ENCODE measurements around the gene DZIP1L.
"Not testable (repeated sequence)": the region's sequence is repeated elsewhere in the genome, so short reads cannot be mapped to it uniquely, and the experiment has no call there.

The DZIP1L gene

DNA sequence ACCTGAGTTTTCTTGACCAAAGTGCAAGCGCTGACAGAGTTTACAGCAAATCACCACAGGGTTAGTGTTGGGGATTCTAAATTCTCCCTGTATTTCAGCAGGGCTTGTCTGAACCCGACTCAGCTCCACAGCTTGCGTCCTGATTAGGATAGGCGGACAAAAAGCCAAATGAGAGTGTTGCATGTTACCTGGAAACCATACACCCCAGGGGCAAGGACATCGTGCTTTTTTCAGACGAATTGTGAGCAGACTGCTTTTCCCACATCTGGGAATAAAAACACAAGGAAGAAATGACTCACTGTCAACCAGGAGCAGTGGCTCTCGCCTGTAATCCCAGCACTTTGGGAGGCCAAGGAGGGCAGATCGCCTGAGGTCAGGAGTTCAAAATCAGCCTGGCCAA is 3.0 kb downstream of the DZIP1L start:
- DNase-seq, result no peak

- DNase-seq, result no peak
These were observed 9.8 kb downstream of the DZIP1L start for GRCh38 chr3:138105598-138105997.

GRCh38 chr3:138103466-138103865 is 11.9 kb downstream of the DZIP1L start:
- no peak for DNase-seq

GRCh38 chr3:138101351-138101940 is 14.0 kb downstream of the DZIP1L start:
- not testable (repeated sequence) for DNase-seq

DNA sequence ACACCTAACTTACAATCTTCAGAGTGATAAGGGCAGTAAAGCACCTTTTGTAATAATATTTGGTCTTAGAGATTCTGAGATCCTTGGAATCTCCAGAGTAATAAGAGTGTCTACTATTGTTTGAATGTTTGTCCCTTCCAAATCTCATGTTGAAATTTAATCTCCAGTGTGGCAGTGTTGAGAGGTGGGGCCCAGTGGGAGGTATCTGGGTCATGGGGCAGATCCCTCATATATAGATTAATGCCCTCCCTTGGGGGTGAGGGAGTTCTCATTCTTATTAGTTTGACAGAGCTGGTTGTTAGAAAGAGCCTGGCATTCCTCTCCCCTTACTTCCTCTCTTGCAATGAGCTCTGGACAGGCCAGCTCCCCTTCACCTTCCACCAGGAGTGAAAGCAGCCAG is 16.0 kb downstream of the DZIP1L start:
- no peak for DNase-seq

DNA sequence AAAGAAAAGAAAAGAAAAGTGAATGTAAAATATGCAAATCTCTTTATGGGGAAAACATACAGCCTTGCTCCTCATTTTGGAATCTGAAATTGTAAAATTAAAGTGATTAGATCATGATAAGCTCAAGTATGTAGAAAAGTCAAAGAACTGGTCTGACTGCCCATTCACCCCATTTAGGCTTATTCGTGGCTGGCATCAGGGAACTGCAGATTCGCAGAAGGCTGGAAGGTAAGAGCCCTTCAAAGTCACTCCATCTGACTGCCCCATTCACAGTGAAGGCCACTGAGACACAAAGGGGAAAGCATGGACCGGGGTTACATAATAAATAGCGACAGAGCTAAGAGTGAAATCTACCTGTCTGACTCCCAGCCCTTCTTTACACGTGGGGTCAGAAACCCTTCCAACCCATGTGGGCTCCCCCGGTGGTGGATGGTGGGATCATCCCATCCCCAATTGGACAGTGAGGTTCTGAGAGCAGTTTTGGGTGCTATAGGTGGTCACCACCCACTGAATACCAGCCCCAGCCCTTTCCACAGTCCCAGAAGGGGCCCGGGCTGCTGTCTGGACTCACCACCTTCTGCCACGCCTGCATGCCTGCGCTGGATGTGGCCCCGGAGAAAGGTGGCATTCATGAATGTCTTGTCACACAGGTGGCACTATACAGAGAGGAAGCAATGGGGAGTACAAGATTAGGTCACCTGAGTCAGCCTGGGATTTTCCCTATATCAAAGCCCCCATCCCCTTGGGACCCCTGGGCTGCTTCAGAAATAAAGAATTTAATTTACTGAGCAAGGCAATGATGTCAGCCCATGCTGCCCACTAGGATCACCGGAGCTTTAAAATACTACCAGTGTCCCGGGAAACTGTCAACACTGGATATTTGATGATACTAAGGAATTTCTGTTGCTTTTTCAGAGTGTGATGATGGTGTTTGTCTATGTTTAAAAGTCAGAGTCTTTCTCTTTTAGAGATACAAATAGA is 17.9 kb downstream of the DZIP1L start:
- DNase-seq, result no peak

- no peak for DNase-seq
These were observed 21.7 kb downstream of the DZIP1L start for GRCh38 chr3:138093721-138094120.

GRCh38 chr3:138092023-138092422 is 23.4 kb downstream of the DZIP1L start:
- DNase-seq, result no peak

GRCh38 chr3:138089091-138089490 is 26.3 kb downstream of the DZIP1L start:
- no peak for DNase-seq

- DNase-seq, result not testable (repeated sequence)
These were observed 29.7 kb downstream of the DZIP1L start for GRCh38 chr3:138085745-138086144.

DNA sequence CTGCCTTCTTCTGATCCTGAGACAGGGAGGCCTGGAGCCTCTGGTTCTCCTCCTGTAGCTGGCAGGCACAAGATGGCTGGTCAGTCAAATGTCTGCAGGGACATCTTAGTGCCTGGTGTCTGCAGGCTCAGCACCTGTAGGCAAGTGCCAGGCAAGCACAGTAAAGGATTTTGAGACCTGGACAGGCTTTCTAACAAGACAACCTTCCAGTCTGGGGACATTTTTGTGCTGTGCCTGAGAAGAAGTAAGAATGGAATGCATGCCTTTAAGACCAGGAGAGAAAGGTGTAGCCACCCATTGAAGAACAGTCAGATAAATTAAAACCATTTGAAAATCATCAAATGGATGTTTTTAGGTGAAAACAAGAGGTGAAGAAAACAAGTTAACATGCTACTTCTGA is 31.2 kb downstream of the DZIP1L start:
- no peak for DNase-seq

DNA sequence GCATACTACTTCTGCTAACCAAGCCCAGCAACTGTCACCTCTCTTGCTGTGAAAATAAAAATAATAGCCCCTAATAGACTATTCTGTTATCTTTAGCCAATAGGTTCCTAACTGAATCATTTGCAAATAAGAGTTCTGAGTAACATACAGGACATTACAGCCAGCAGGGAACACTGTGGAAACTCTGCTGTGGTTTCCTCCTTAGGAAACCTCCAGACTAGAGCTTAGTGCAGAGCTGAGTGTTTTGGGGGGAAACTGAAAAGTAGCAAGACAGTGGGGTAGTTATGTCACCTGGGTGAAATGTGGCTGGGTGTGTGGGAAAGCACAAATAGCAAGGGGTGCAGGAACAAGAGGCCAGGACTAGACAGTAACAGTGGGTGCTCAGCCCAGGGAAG is 32.4 kb downstream of the DZIP1L start:
- DNase-seq, result no peak

GRCh38 chr3:138082085-138082991 is 33.1 kb downstream of the DZIP1L start:
- DNase-seq, result no peak

GRCh38 chr3:138081371-138082084 is 33.9 kb downstream of the DZIP1L start:
- no peak for DNase-seq

DNA sequence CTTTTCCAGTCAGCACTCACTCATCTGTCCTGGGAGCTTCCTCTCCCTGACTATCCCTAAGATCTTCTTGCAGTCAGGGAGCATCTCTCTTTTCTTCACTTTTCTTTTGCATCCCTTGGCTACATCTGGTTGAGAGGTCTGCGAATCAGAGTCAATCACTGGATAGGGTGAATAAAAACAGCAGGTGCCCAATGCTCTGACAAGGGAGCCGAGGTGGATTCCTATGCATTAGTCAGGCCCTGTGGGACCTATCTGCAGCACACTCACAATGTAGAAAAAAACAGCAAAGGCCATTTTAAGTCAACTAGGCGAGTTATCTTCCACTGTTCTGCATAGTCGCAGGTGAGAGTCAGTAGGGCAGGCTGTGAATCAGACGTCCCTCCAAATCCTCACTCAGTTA is 35.5 kb downstream of the DZIP1L start:
- DNase-seq, result no peak

- no peak for DNase-seq
These were observed 36.5 kb downstream of the DZIP1L start for GRCh38 chr3:138078901-138079344.

GRCh38 chr3:138078096-138078495 is 37.3 kb downstream of the DZIP1L start:
- DNase-seq, result no peak

- no peak for DNase-seq
These were observed 42.6 kb downstream of the DZIP1L start for GRCh38 chr3:138072796-138073195.

DNA sequence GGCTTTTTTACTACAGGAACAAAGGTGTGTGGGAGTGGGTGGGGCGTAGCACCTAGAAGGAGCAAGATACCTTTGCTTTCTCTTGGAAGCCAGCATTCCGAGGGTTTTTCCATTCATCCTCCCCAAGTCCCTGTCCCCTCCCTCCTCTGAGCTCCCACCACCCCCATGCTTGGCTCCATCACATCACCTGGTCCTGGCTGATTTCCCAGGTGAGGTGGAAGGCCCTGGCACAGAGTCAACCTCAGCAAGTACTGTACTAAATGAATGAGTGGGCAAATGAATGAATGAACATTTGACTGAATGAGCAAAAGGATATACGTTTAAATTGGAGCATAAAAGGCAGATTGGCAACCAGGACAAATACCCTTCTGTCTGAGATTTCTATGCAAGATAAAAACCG is 45.4 kb downstream of the DZIP1L start:
- no peak for DNase-seq

DNA sequence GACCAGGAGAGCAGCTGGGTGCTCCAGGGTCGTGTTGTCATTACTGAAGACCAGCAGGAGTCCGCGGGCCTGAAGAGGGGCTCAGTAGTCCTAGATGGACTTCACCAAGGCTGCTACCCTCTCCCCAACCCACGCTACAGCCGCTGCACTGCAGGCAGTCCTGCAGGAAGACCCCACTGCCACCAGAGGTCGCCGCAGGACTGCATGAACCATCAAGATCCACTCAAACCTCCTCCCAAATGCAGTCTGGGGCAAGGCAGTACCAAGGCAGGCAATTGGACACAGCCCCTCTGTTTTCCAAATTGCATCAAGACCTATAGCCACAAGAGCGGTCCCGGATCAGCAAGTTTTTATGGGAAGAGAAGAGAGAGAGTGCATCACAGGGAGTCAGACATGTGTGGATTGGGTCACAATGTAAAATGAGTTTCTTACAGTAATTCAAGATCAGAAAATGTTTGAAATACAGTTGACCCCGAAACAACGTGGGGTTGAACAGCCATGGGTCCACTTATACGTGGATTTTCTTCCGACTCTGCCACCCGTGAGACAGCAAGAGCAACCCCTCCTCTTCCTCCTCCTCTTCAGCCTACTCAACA is 46.7 kb downstream of the DZIP1L start:
- peak; percentile 52 for DNase-seq

DNA sequence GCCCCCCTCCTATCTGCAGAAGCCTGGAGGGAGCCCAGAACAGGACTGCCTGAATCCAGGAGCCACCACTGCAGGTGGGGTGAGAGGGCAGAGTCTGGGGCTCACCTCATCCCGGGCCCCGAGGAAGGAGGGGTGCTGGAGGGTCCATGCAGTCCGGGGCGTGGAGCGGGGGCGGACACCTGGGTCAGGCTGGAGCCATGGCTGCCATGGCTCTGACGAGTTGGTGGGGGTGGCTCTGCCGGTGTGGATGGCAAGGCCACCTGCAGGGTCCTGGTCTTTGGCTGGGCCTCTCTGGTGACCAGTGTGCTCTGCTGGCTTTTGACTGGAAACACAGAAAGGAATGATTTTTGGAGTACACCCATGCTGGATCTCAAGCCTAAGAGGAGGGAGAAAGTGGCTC is 47.4 kb downstream of the DZIP1L start:
- DNase-seq, result no peak

DNA sequence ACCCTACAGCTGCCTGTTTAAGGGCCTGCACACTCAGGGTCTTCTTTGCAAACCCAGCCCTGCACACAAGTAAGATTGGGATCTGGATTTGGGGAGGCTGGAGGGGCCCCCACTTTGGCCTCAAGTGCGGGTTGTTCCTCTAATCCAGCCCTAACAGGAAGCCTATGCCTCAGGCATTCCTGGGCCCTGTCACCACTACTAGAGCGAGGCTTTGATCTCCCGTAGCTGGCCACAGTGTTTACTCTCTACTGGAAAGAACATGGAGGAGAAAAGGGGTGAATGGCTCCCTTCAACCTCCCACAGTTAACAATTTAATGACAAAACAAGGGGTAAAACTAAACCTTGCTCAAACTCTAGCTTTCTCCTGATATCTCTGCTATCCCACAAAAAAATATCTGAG is 48.4 kb downstream of the DZIP1L start:
- no peak for DNase-seq

Measured in NCI-H1694 treated with DMSO at 0.1 percent for 48 hours (cell line).